D341Med (cell line): ENCODE data around the gene NELFA.

Source experiments
- DNase-seq: peaks from one replicate; pipeline ENCODE4 v3.0.0; 2012; ENCODE audit warnings: low spot score

NELFA gene

DNA sequence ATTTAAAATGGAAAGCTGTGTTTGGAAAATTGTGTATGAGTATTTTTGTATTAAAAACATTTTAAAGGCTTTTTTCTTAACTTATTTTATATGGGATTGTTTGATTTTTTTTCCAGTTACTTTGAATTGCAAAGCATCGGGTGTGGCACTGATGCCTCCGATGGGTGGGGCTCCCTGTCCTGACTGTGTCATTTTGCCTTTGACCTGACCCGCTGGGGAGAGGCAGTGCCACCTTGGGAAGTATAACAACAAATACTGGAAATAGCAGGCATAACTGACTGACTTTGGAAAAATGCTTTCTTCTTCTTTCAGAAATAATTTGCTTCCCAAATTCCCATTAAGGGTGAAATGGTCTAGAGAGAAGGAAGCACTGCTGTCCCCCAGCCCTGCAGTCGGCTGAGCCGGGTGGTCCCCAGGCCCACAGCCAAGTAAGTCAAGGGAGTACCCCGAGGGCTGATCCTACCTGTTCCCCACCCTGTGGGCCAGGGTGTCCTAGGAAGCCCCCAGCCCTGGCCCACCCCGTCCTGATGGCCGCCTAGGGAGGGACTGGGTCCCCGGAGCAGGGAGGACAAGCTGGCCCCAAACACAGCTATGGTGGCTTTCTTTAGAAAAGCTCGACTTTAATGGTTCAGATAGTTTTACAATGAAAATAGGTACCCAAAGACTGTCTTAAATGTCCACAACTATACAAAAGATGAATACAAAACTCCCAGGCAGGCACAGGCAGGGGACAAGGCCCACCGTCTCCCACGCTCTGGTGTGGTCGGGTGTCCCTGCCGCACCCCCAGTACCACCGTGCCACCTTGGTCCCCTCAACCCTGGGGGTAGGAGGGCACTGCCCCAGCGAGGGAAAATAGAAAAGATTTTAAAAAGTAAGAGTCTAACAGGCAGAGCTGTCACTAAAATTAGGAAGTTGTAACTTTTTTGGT is 26.4 kb downstream of the NELFA start:
- DNase-seq, result no peak

DNA sequence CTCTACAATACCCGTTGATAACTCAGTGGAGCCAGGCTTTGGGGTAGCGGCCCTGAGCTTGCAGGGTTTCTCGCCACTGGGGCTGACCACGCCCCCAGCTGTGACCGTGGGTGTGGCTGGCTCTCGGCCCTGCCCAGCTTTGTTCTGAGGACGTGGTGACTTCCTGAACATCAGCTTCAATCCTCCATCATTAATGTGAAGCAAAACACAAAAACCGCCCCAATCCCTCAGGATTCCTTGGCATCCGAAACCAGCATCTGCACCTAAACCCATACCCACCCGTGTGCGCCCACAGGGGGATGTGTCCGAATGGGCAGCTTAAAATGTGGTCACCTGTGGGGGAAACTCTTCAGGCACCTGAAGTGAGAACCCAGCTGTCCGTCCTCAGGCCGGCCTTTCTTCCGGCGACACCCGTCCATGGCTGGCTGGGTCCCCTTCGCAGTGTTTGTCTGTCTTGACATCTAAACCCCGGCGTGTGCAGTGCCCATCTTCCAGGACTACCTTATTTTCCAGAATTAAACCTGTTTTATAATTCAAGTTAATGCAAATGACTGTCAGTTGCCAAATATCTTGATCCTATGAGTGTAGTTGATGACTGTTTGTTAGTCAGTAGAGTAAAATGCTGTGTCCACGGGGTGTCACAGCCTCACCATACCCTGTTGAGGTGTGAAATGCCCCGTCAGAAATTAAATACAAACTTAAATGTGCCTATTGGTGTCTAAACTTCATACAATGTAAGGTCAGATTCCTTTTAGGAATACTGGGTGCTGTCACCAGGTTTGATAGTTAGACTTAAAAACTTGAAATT is 27.3 kb downstream of the NELFA start:
- DNase-seq, result no peak

DNA sequence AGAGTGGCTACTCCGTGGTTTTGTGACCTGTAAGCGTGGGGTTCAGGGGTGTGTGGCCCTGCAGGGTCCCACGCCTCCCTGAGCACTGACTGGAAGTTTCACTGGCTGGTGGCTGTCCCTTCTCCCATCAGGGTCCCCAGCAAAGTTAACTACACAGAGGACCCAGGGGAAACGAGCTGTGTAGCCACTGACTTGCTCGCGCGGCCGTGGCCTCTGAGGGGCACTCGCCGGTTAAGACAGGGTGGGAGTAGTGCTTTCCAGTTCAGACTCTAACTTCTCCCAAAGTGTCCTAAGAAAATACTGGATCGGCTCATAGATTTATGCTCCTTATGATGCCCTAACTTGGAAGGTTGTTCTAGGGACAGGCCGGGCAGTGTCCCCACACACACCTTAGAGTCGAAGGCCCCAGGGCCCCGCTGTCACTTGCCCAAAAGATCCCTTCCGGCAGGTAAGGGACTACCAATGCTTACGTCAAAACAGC is 28.2 kb downstream of the NELFA start:
- no peak for DNase-seq

DNA sequence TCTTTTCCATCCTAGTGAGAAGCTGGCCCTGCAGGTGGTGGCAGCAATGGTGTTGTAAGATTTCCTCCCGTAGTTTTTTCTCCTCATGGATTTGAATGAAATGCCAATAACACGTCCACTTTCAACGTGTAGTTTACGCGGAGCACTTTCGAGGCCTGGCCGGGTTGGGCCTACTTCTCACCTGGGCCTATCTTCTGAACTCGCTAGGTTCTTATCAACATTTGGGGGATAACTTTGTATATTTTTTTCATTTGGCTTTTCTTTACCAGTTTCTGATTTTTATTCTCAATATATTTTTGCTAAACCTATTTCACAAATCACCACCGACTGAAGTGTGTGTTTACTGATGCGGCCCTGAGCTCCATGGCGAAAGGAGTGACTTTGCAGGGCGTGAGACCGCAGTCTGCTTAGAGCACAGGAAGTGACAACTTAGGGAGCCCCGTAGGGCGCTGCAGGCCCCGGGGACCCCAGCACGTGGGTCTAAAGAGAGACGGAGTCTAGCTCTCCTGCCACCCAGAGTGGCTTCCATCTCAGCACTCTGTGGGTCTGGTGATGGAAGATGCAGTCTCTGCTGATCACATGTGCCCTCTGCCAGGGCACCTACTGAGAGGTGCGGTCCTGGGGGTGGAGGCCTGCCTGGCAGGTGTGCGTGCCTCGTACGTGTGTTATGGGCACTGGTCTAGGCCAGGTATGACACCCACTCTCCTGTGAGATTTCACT is 29.1 kb downstream of the NELFA start:
- DNase-seq, result no peak

DNA sequence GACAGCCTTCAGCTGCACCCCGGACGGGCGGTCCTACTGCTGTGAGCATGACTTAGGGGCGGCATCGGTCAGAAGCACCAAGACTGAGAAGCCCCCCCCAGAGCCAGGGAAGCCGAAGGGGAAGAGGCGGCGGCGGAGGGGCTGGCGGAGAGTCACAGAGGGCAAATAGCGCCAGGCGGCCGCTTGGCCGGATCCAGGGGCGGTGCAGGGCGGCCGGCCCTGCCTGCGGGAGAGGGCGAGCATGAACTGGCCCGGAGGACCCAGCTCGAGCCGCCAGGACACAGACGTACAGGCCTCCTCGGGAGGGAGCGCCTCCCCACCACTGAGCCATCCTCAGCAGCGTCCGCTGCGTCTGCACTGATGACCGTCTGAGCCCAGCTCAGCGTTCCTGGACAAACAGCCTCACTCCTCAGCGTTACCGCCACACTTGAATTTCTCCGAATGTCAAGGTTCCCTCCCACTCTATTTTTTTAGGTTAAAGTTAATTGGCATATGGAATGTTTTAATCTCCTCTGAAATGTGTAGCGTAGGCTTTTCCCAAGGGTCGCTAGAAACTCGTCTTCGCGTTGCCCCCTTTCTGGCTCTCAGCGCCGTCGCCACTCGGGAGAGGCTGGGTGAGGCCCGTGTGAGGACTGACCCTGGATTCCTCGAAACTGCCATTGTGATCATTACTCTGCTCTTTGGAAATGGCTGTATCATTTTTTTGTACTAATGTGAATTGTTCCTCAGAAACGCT is 29.9 kb downstream of the NELFA start:
- no peak for DNase-seq

DNA sequence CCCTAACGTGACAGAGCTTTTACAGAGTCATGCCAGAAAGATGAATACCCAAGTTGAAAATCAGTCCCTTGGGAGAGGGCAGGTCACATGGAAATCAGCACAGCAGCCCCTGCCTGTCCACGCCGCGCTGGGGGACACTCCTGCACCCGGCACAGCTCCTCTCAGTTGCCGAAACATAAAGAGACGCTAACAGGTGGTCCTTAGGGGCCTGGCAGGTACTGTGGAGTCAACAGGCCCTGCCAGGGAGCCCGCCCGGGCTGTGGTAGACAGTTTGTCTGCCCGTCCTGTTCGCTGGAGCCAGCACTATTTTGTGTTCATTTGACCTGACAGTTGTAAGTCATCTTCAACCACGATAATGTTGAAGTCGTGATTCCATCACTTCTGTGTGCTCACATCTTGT is 30.5 kb downstream of the NELFA start:
- no peak for DNase-seq

DNA sequence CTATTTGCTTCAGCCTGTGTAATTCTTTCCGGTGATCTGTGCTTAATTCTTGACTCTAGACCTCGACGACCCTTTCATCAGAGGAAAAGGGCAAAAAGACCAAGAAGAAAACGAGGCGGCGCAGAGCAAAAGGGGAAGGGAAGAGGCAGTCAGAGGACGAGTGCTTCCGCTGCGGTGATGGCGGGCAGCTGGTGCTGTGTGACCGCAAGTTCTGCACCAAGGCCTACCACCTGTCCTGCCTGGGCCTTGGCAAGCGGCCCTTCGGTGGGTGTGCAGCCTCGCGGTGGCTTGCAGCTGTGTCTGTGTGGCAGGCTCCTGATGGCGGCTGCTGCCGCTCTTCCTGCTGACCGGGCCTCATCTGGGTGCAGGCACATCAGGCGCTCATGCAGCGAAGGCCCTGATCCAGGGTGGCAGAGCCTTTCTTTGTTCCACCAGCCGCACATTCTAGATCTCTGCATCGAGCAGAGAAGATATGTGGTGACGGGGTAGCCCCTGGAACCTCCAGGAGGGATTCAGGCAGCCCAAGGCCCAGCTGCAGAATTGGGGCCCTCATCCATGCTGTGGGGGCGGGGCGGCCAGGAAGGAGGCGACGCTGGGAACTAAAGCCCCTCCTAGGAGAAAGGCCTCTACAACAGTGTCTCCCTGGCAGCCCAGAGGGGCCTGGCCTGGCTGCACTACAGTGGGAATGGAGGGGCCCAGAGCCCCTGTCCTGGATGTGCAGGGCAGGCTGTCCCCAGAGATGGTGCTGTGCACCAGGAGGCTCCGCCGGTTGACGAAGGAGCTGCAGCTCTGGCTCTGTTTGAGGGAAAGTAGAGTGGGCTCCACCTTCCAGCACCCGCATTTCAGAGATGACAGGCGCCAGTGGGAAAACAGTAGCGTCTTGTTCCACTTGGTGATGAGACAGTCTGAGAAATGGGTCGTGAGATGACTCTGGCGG is 32.1 kb downstream of the NELFA start:
- DNase-seq, result peak; percentile 31

DNA sequence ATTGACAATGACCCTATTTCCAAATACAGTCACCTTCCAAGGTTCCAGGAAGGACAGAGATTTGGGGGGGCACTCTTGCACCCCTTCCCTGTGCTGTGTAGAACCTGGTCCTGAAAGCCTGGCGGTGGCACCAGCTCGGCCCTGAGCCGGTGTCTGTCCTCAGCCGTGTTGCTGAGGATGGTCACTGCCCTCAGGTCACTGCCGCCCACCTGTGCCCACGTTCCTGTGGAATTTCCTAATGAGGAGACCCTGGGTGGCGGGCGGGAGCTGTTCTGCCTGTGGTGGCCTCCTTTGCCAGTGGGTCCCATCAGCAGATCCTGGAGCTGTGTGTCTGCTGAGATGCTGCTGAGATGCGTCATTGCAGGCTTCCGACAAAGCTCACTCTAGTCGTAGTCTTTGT is 32.9 kb downstream of the NELFA start:
- DNase-seq, result no peak

DNA sequence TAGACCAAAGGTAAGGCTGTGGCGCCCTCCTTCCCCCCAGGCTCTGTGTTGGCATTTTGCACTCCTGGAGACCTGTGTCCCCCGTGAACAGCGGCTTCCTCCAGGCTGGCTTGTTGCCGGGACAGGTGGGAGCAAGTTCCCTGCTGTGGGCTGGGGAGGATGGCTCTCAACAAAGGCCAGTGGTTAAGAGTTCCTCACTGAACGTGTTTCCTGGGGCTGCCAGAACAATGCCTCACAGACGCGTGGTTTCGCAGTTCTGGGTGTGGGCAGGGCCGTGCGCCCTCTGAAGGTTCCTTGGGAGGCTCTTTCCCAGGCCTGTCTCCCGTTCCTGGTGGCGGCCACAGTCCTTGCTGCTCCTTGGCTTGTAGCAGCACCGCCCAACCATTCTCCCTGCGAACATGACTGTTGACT is 33.4 kb downstream of the NELFA start:
- DNase-seq, result no peak

DNA sequence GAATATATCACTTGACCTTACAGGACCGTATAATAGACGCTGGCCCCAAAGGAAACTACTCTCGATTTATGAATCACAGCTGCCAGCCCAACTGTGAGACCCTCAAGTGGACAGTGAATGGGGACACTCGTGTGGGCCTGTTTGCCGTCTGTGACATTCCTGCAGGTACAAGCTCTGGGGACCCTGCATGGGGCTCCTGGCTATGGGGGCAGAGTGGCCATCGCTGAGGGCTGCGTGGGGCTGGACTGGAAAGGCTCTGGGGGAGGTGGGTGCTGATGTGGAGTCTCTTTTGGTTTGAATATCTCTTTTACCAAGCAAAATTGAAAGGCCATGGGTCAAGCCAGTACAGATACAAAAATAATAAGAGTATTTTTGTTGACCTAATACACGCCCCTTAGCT is 33.9 kb downstream of the NELFA start:
- no peak for DNase-seq

DNA sequence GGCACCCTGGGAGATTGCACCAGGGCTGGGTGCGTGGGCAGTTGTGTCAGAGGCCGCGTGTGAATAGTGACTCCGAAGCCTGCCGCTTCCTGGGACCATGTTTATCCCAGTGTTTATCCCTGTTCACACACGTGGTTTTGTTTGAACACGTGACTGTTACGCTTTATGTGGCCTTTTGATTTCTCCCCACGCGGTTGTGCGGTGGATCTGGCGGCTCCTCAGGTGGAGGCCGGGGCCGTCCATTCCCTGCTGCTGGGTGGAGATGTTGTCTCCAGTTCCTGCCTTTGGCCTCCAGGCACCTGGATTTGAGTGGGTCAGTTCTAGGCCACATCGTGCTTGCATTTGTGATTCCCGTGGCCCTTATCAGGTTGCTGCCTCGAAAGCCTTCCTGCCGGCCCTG is 35.1 kb downstream of the NELFA start:
- DNase-seq, result no peak

DNA sequence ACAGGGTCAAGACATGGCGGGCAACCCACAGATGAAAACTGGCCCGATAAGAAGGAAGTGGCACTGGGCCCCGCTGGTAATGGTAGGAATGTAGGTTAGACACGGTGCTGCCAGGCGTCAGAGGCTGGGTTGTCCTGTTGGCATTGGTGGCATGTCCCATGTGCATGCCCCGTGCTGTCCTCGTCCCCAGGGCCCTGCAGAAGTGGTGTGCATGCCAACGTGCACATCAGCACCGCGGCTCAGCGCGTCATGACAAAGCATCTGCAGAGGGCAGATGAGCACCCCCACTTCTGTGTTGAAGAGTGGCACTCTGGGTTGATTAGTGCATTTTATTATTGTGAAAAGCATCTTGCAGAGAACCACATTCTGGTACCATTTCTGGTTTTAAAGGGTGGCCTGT is 35.6 kb downstream of the NELFA start:
- DNase-seq, result no peak

DNA sequence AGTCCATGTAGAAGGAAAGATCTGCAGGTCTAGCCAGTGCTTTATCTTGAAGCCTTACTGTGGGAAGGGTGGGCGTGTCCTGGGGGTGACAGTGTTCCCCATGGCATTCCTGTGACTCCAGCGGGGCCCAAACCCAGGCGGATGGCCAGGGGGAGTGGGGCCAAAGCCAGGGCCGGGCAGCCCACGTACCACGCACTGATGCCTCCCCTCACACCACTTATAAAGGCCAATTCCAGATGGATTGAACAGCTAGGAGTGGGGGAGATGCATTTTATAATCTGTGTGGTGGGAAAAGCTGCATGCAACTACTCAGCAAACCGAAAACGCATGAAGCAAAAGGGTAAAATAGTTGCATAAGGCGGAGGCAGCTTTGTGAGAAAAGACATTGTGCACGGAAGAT is 36.4 kb downstream of the NELFA start:
- DNase-seq, result peak; percentile 28

DNA sequence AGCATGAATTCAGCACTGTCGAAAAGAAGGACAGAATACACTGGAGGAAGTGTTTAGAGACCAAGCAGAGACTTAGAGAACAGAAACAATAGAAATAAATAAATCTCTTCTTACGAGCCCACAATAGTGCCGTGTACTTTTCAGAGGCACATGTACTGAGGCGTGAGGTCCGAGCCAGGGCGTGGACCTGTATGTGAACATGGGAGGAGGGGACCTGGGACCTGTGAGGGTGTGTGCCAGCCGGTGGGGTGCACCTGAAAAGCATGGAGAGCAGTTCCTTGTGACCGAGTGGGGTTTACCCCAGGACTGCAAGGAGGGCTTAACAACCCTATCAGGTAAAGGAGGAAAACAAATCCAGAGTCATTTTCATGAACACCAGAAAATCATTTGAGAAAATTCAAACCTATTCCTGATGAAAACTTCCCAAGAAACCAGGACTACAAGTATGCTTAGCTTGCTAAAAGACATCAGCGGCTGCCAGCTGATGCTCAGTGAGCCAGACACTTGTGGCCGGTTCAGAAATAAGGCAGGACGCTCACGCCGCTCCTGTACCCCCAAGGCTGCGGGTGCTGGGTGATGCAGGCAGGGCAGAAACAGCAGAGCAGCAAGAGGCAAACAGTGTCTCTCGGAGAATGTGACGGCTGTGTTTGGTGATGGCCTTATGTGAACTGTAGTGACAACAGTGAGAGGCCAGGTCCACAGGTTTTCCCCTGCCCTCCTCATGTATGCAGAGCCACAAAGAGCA is 37.1 kb downstream of the NELFA start:
- DNase-seq, result peak; percentile 20

DNA sequence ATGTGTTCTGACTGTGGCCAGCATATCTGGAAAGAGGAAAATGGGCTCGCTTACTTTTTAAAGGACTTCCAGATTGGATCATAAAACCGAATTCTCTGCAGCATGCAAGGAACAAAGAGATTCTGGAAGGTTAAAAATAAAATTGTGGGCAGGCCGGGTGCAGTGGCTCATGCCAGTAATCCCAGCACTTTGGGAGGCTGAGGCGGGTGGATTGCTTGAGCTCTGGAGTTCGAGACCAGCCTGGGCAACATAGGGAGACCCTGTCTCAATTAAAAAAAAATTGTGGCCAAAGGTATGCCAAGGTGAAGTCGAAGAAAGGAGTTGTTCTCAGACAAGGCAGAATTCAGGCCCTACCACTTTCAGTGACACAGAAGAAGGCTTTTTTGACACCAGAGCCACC is 37.8 kb downstream of the NELFA start:
- DNase-seq, result no peak

DNA sequence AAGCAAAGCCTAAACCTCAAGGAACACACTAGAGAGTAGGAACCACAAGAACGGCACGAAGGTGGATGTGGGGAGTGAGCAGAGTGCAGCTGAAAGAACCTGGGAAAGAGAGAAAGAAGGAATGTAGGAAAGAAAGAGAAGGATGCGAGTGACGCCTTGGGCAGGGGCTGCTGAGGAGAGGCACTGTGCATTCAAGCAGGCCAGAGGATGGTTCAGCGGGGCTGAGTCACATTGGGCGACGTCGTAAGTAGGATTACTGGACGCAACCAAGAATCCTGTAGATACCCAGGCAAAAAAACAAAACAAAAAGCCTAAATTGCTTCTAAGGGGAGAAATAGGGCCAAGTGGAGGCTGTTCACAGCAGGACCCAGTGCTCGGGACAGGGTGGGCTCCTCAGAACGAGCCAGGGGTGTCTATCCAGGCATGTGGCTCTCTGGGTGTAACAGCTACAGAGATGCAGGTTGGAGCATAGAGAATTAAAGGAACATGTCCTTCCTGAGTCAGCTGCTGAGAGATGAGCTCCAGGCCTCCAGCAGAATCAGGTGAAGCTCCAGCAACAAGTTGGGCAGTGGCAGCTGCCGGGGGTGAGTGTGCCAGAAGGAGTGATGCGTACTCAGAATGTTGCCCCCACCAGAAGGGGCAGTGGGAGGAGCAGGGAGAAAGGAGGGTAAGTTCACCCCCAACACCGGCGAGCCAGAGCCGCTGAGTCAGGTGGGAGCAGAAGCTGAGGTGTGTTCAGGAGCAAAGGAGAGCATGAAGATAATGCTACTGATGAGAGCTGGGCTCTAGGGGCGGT is 38.6 kb downstream of the NELFA start:
- no peak for DNase-seq

DNA sequence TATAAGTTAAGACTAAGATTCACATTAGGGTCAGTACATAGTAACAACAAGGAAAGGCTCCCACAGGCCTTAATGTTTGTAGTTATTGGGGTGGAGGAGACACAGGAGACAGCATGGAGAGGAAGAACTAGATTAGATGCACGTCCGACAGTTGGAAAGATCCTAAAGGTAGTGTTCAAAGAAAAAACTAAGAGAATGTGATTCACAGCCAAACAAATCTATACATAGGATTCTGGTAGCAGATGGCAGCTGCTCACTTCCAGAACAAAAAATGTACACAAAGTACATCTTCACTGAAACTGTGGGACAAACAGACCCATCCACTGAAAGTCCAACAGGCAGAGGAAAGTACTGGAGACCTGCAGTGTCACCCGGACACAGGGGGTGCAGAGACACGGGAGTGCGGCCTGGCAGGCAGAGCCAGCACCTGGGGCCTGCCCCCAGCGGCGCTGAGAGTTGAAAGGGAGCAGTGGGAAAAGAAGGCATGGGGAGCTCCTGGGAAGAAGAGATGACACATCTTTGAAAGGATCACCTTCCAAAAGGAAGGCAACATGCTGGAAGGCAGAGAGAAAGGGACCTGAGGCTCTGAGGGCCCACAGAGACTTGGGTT is 40.0 kb downstream of the NELFA start:
- DNase-seq, result no peak

DNA sequence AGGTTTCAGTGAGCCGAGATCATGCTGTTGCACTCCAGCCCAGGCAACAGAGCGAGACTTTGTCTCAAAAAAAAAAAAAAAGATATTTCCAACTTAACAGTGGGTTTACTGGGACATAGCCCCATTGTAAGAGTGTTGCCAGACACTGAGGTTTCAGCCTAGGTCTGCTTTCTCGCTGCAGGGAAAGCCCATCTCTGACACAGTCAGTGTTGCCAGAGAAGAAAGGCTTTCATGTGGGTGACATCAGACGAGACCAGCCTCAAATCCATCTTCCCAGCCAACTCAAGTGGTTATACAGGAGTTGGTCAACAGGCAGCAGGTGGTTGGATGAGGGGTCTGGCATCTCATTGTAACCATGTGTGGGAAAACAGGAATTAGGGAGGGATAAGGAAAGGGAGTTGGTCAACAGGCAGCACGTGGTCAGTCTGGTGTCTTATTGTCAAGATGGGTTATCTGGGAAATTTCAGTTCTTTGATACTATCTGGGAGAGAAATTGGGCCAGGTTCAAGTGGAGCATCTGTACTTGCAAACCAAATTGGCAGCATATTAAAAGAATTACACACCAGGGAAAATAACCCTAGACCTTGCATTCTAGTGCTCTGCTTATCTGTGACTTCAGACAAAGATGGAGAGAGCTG is 41.1 kb downstream of the NELFA start:
- DNase-seq, result no peak
